Measurements from ENCODE around the gene HARBI1.

DNA sequence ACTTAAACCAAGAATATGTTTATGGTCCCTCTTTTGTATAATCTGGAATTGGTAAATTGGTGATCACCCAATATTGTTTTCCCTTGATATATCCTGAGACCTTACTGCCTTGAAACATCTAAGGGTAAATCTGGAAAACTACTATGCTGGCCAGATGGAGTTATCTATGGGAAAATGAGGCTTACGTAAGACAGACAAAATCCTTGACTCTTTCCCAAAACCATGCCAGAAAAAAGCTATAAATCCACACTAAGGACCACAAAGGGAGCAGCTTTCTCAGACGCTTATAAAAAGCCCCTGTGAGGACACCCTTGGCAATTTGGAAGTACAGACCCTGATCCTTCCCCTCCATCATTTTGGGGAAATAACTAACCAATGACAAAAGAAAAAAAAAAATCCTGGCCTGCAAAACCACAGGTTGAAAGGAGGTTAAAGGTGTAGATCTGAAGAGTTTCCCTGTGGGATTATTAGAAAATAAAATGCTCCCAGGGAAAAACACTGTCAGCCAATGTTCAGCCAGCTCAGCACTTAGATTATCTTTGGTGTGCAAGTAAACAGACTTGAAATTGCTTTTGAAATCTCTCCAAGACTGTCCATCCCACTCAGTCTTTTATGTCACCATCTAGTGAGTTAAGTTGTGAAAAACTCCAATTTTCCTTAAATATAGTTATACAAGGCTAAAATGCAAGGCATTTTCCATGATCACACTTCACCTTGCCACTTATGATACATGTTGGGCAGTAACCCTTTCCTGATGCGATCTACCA is 16.6 kb downstream of the HARBI1 start:
- TF ChIP-seq, protein P1, sequence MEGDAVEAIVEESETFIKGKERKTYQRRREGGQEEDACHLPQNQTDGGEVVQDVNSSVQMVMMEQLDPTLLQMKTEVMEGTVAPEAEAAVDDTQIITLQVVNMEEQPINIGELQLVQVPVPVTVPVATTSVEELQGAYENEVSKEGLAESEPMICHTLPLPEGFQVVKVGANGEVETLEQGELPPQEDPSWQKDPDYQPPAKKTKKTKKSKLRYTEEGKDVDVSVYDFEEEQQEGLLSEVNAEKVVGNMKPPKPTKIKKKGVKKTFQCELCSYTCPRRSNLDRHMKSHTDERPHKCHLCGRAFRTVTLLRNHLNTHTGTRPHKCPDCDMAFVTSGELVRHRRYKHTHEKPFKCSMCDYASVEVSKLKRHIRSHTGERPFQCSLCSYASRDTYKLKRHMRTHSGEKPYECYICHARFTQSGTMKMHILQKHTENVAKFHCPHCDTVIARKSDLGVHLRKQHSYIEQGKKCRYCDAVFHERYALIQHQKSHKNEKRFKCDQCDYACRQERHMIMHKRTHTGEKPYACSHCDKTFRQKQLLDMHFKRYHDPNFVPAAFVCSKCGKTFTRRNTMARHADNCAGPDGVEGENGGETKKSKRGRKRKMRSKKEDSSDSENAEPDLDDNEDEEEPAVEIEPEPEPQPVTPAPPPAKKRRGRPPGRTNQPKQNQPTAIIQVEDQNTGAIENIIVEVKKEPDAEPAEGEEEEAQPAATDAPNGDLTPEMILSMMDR (conservative IDR thresholded peaks at IDR 0.05; ENCODE audit: low read length) = no peak
- no peak for TF ChIP-seq EZH2phosphoT487 (IDR thresholded peaks at IDR 0.05; ENCODE audit: borderline replicate concordance)
